IPS DF 19.7 (cell line): ENCODE results near the gene VDAC2.
"Not testable (repeated sequence)": the region's sequence is repeated elsewhere in the genome, so short reads cannot be mapped to it uniquely, and the experiment has no call there.

ENCODE experiments used
- DNase-seq: peaks from one replicate; pipeline ENCODE4 v3.0.0-alpha.2; 2013; ENCODE audit warnings: low read depth, low spot score

The VDAC2 gene

GRCh38 chr10:75199949-75200348, 10.6 kb upstream of the VDAC2 start:
- DNase-seq: not testable (repeated sequence)

GRCh38 chr10:75201793-75202307, 8.7 kb upstream of the VDAC2 start:
- no peak for DNase-seq

- no peak for DNase-seq
Observed at GRCh38 chr10:75202321-75203045, 8.1 kb upstream of the VDAC2 start.

GRCh38 chr10:75203046-75203620, 7.5 kb upstream of the VDAC2 start:
- DNase-seq: not testable (repeated sequence)

GRCh38 chr10:75203724-75204123, 6.9 kb upstream of the VDAC2 start:
- DNase-seq: no peak

GRCh38 chr10:75205908-75206307, 4.7 kb upstream of the VDAC2 start:
- DNase-seq: no peak

GRCh38 chr10:75206638-75207037, 4.0 kb upstream of the VDAC2 start:
- DNase-seq: not testable (repeated sequence)

GRCh38 chr10:75207079-75207856, 3.3 kb upstream of the VDAC2 start:
- no peak for DNase-seq

DNA sequence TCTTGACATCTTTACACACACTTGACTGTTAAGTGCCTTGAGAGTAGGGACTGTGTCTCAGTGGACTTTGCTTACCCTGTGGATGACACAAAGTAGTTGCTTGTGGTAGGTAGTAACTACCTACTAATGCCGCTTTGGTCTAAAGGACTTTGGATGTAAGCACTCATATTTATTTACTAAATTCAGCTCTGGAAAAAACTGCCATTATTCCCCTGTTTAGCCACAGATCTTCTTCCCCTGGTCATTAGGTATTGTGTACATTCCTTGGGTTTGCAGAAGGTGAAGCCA, 2.8 kb upstream of the VDAC2 start:
- DNase-seq: no peak

DNA sequence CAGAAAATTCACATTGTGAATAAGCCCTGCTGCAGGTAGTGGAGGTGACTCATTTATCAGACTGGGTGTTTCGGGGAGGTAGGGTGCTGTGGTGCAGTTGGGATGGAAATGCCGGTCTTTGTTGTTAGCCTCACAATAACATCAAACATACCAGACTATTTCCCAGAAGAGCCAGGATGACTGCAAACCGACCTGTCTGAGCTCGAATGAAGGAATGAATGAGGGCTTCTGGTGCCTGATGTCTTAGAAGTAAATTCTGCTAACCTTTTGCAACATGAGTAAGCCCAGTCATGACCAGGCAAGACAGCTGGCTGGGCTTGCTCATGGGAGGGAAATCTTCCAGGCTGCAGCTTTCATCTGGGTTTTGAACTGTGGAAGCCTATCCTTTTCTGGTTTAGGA, 2.4 kb upstream of the VDAC2 start:
- no peak for DNase-seq

DNA sequence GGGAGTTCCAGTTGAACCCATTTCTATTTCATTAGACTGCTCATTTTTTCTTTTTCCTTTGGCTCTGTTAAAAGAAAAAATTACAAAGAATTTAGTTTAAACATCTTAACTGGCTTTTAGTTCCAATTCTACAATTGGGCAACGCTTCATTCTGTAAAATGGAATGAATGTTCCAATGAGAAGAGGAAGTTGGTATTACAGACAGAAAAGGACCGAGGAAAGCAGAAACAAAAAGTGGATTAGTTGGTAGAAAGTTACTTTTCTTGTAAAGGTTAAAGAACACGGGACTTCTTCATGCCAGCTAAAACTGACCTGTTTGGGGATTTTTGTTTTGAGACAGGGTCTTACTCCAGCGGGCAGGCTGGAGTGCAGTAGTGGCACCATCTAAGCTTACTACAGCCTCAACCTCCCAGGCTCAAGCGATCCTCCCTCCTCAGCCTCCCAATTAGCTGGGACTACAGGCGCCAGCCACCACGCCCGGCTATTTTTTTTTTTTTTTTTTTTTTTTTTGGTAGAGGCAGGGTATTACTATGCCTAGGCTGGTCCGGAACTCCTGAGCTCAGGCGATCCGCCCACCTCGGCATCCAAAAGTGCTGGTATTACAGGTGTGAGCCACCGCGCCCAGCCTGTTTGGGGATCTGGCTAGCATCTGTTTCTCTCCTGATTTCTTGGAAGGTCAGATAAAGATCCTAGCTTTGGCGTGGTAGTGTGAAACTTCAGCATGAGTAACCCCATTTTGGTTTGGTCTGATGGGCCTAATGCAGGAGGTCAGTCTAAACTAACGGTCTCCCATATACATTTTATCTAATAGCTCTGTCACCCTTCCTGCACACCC, 1.3 kb upstream of the VDAC2 start:
- no peak for DNase-seq

GRCh38 chr10:75209921-75210281, 695 bp upstream of the VDAC2 start:
- no peak for DNase-seq

DNA sequence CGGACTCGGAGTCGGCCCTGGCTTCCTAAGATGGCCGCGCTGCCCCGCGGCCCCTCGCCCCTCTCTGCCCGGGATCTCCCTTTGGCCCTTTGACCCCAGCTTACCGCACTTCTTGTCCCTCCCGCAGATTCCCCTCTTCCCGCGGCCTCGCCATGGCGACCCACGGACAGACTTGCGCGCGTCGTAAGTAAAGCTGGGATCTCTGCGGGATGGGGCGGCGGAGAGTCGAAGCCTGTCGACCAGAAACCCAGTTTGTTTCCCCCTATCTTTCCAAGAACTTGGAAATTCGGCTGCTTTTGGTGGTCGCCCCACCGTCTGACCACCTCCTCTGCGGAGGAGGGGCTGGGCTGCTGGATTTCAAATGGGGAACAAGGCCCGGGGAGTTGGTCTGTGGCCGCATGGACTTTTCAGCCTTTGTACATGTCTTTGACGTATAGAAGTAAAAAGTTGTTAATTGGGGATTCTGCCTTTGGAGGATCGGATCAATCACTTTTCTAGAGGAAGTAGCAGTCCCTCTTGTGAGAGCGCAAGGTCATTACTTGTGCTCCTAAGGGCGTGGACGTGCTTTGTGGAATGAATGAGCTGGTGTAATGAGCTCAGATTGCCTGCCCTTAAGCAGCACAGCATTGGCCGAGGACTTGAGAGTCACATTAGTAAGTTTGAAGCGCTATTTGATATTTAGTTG, 553 bp downstream of the VDAC2 start:
- no peak for DNase-seq

DNA sequence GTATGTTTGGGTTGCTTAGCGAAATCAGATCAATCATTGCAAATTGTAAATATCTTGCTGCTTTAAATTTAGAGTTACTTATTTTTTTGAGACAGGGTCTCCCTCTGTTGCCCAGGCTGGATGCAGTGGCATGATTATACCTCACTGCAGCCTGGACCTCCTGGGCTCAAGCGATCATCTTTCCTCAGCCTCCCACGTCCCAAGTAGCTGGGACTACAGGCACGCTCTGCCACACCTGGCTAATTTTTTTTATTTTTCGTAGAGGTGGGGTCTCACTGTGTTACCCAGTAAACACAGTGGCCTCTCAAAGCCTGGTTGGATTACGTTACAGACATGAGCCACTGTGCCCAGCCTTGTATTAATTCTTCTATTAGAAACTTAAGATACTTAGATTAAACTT, 1.7 kb downstream of the VDAC2 start:
- no peak for DNase-seq

DNA sequence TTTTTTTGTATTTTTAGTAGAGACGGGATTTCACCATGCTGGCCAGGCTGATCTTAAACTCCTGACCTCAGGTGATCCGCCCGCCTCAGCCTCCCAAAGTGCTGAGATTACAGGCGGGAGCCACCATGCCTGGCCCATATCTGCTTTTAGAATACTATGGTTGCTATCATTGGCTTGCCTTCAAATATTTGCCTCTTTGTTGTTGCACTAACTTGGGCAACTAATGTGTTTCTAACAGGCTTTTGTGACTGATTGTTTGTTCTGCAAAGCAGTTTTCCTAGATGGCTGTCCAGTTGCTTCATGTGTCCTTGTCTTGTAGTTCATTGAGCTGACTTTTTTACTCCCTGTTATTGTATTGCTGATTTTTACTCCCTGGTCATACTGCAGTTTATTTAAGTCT, 9.7 kb downstream of the VDAC2 start:
- DNase-seq: no peak

GRCh38 chr10:75221492-75221891, 10.9 kb downstream of the VDAC2 start:
- DNase-seq: not testable (repeated sequence)

GRCh38 chr10:75223507-75223906, 12.9 kb downstream of the VDAC2 start:
- no peak for DNase-seq

GRCh38 chr10:75226095-75226494, 15.5 kb downstream of the VDAC2 start:
- no peak for DNase-seq

- no peak for DNase-seq
Observed at GRCh38 chr10:75226656-75227055, 16.1 kb downstream of the VDAC2 start.

DNA sequence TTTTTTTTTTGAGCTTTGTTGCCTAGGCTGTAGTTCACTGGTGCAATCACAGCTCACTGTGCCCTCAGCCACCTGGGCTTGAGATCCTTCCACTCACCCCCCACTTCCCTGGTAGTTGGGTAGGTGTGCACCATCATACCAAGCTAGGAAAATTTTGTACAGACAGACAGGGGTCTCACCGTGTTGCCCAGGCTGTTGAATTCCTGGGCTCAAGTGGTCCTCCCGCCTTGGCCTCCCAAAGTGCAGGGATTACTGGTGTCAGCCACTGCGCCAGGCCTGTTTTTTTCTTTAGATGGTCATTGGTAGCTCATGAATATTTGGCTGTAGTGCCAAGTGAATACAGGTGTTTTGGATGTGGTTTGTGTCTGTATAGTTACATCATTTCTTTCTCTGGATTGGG, 17.7 kb downstream of the VDAC2 start:
- no peak for DNase-seq

GRCh38 chr10:75228834-75229233, 18.2 kb downstream of the VDAC2 start:
- DNase-seq: no peak
